HG03521 (cell line): ENCODE measurements around the gene TBC1D9.
"Not testable (repeated sequence)": the region's sequence is repeated elsewhere in the genome, so short reads cannot be mapped to it uniquely, and the experiment has no call there.

Experiments
- ATAC-seq: cut with Tn5 transposase; IDR thresholded peaks from one replicate; pipeline ENCODE4 v1.9.1; 2021; ENCODE audit warnings: mild to moderate bottlenecking, moderate library complexity; ENCODE audit not compliant: unreplicated experiment

TBC1D9 gene

GRCh38 chr4:140754918-140755773, 1.0 kb downstream of the TBC1D9 start:
- ATAC-seq, result peak; percentile 26

GRCh38 chr4:140753329-140753728, 2.9 kb downstream of the TBC1D9 start:
- no peak for ATAC-seq

GRCh38 chr4:140752291-140753068, 3.7 kb downstream of the TBC1D9 start:
- no peak for ATAC-seq

- no peak for ATAC-seq
Measured at GRCh38 chr4:140750470-140750869, 5.7 kb downstream of the TBC1D9 start.

- ATAC-seq, result no peak
Measured at GRCh38 chr4:140748171-140748570, 8.0 kb downstream of the TBC1D9 start.

- not testable (repeated sequence) for ATAC-seq
Measured at GRCh38 chr4:140746546-140746945, 9.6 kb downstream of the TBC1D9 start.

- no peak for ATAC-seq
Measured at GRCh38 chr4:140744421-140744820, 11.8 kb downstream of the TBC1D9 start.

- ATAC-seq, result peak; percentile 66
Measured at GRCh38 chr4:140743194-140743931, 12.8 kb downstream of the TBC1D9 start.

GRCh38 chr4:140742838-140743193, 13.4 kb downstream of the TBC1D9 start:
- ATAC-seq, result peak; percentile 18

GRCh38 chr4:140740906-140741670, 15.1 kb downstream of the TBC1D9 start:
- ATAC-seq, result no peak

GRCh38 chr4:140740422-140740821, 15.8 kb downstream of the TBC1D9 start:
- ATAC-seq, result no peak

GRCh38 chr4:140739971-140740370, 16.2 kb downstream of the TBC1D9 start:
- no peak for ATAC-seq

GRCh38 chr4:140738139-140738538, 18.0 kb downstream of the TBC1D9 start:
- no peak for ATAC-seq

GRCh38 chr4:140736669-140737343, 19.4 kb downstream of the TBC1D9 start:
- ATAC-seq, result no peak

GRCh38 chr4:140735779-140736391, 20.3 kb downstream of the TBC1D9 start:
- ATAC-seq, result no peak

- no peak for ATAC-seq
Measured at GRCh38 chr4:140735317-140735716, 20.9 kb downstream of the TBC1D9 start.

GRCh38 chr4:140732780-140733179, 23.4 kb downstream of the TBC1D9 start:
- ATAC-seq, result no peak

- ATAC-seq, result no peak
Measured at GRCh38 chr4:140729344-140730049, 26.7 kb downstream of the TBC1D9 start.
